A204.1 (cell line): ENCODE measurements around the gene MYO15B.

Experiments used
- FAIRE-seq: peaks from 2 replicates; lab custom pipeline; 2012; peaks lifted over from hg19 to GRCh38; lab: Jason Lieb, UNC

The MYO15B gene

GRCh38 chr17:75603123-75603522, 15.5 kb downstream of the MYO15B start:
- no peak for FAIRE-seq

- FAIRE-seq = no peak
These were observed 16.6 kb downstream of the MYO15B start for GRCh38 chr17:75604034-75604695.

GRCh38 chr17:75605790-75606189, 18.2 kb downstream of the MYO15B start:
- FAIRE-seq = no peak

- FAIRE-seq = no peak
These were observed 19.5 kb downstream of the MYO15B start for GRCh38 chr17:75607086-75607485.

GRCh38 chr17:75610103-75610984, 22.7 kb downstream of the MYO15B start:
- FAIRE-seq = no peak

GRCh38 chr17:75611851-75612429, 24.3 kb downstream of the MYO15B start:
- no peak for FAIRE-seq

GRCh38 chr17:75612906-75613626, 25.5 kb downstream of the MYO15B start:
- FAIRE-seq = no peak

GRCh38 chr17:75614006-75614405, 26.4 kb downstream of the MYO15B start:
- no peak for FAIRE-seq

GRCh38 chr17:75614556-75615270, 27.1 kb downstream of the MYO15B start:
- FAIRE-seq = no peak

GRCh38 chr17:75615301-75615700, 27.7 kb downstream of the MYO15B start:
- FAIRE-seq = no peak

GRCh38 chr17:75616521-75617122, 29.0 kb downstream of the MYO15B start:
- FAIRE-seq = no peak

GRCh38 chr17:75617218-75617617, 29.6 kb downstream of the MYO15B start:
- no peak for FAIRE-seq

- FAIRE-seq = no peak
These were observed 30.1 kb downstream of the MYO15B start for GRCh38 chr17:75617675-75618074.

- no peak for FAIRE-seq
These were observed 32.2 kb downstream of the MYO15B start for GRCh38 chr17:75619506-75620431.

GRCh38 chr17:75621489-75621888, 33.9 kb downstream of the MYO15B start:
- no peak for FAIRE-seq

- FAIRE-seq = no peak
These were observed 34.5 kb downstream of the MYO15B start for GRCh38 chr17:75622076-75622475.

GRCh38 chr17:75622771-75623273, 35.2 kb downstream of the MYO15B start:
- no peak for FAIRE-seq

- no peak for FAIRE-seq
These were observed 35.8 kb downstream of the MYO15B start for GRCh38 chr17:75623386-75623785.

GRCh38 chr17:75624021-75624420, 36.4 kb downstream of the MYO15B start:
- no peak for FAIRE-seq

- FAIRE-seq = no peak
These were observed 37.2 kb downstream of the MYO15B start for GRCh38 chr17:75624714-75625345.
